ENCODE data around the gene ZNF628.

ZNF628 gene

GRCh38 chr19:55476100-55476775 is at the start of gene ZNF628:
TSS of gene ZNF628 (plus strand) at chr19:55476617. CDS start at chr19:55479911, 3,294 bp downstream.
- peak; percentile 98 for DNase-seq
- Mint-ChIP-seq H3K9me3 (no peaks in the 10 kb centered on the region), H3K27me3 (no peaks in the 10 kb centered on the region), H3K4me1 (peaks cover 33% of the 10 kb centered on the region), H3K27ac (peak within 1 kb of the TSS; percentile 94), H3K4me3 (peak within 1 kb of the TSS; percentile 90), H3K36me3 (ENCODE audit: low read depth) (no peaks in the 10 kb centered on the region)
- ATAC-seq = peak; percentile 93

- no peak for DNase-seq
- H3K36me3 Mint-ChIP-seq (ENCODE audit: low read depth) = no peaks in the 10 kb centered on the region
- H3K4me3 Mint-ChIP-seq = no peak overlapping the region
- peaks cover 2% of the 10 kb centered on the region for H3K4me1 Mint-ChIP-seq
- no peak for ATAC-seq
- H3K27me3 Mint-ChIP-seq = peaks cover 29% of the 10 kb centered on the region
- peaks cover 5% of the 10 kb centered on the region for H3K9me3 Mint-ChIP-seq
- H3K27ac Mint-ChIP-seq = no peak overlapping the region
Observed at GRCh38 chr19:55431183-55431582, 45.2 kb upstream of the ZNF628 start.

- Mint-ChIP-seq H3K9me3 (peaks cover 5% of the 10 kb centered on the region), H3K4me1 (peaks cover 2% of the 10 kb centered on the region), H3K36me3 (ENCODE audit: low read depth) (no peaks in the 10 kb centered on the region), H3K27me3 (peaks cover 39% of the 10 kb centered on the region), H3K4me3 (no peak overlapping the region), H3K27ac (no peak overlapping the region)
- DNase-seq (no peak), ATAC-seq (no peak)
Observed at GRCh38 chr19:55432241-55432959, 44.0 kb upstream of the ZNF628 start.

GRCh38 chr19:55433292-55433691 is 43.1 kb upstream of the ZNF628 start:
- no peak for DNase-seq
- ATAC-seq = no peak
- peaks cover 2% of the 10 kb centered on the region for H3K4me1 Mint-ChIP-seq
- H3K36me3 Mint-ChIP-seq (ENCODE audit: low read depth) = no peaks in the 10 kb centered on the region
- peaks cover 45% of the 10 kb centered on the region for H3K27me3 Mint-ChIP-seq
- H3K4me3 Mint-ChIP-seq = no peak overlapping the region
- no peak overlapping the region for H3K27ac Mint-ChIP-seq
- peaks cover 5% of the 10 kb centered on the region for H3K9me3 Mint-ChIP-seq

GRCh38 chr19:55434356-55434919 is 42.0 kb upstream of the ZNF628 start:
- no peaks in the 10 kb centered on the region for H3K36me3 Mint-ChIP-seq (ENCODE audit: low read depth)
- H3K27ac Mint-ChIP-seq = no peak overlapping the region
- ATAC-seq (no peak), DNase-seq (no peak)
- H3K4me1 Mint-ChIP-seq = peaks cover 1% of the 10 kb centered on the region
- no peak overlapping the region for H3K4me3 Mint-ChIP-seq
- H3K27me3 Mint-ChIP-seq = peaks cover 51% of the 10 kb centered on the region
- H3K9me3 Mint-ChIP-seq = peaks cover 5% of the 10 kb centered on the region

- ATAC-seq = no peak
- H3K27me3 Mint-ChIP-seq = peaks cover 53% of the 10 kb centered on the region
- no peaks in the 10 kb centered on the region for H3K36me3 Mint-ChIP-seq (ENCODE audit: low read depth)
- peaks cover 1% of the 10 kb centered on the region for H3K4me1 Mint-ChIP-seq
- DNase-seq = no peak
- H3K27ac Mint-ChIP-seq = no peak overlapping the region
- peaks cover 5% of the 10 kb centered on the region for H3K9me3 Mint-ChIP-seq
- no peak overlapping the region for H3K4me3 Mint-ChIP-seq
Observed at GRCh38 chr19:55435020-55435419, 41.4 kb upstream of the ZNF628 start.

- ATAC-seq (no peak), DNase-seq (no peak)
- Mint-ChIP-seq H3K4me1 (peaks cover 15% of the 10 kb centered on the region), H3K4me3 (no peak overlapping the region), H3K9me3 (no peaks in the 10 kb centered on the region), H3K36me3 (ENCODE audit: low read depth) (no peaks in the 10 kb centered on the region), H3K27me3 (peaks cover 57% of the 10 kb centered on the region), H3K27ac (no peak overlapping the region)
Observed at GRCh38 chr19:55436847-55437246, 39.6 kb upstream of the ZNF628 start.

- no peak overlapping the region for H3K27ac Mint-ChIP-seq
- peaks cover 56% of the 10 kb centered on the region for H3K27me3 Mint-ChIP-seq
- H3K36me3 Mint-ChIP-seq (ENCODE audit: low read depth) = no peaks in the 10 kb centered on the region
- H3K4me3 Mint-ChIP-seq = no peak overlapping the region
- ATAC-seq = no peak
- peak; percentile 42 for DNase-seq
- H3K9me3 Mint-ChIP-seq = no peaks in the 10 kb centered on the region
- peaks cover 15% of the 10 kb centered on the region for H3K4me1 Mint-ChIP-seq
Observed at GRCh38 chr19:55437410-55437809, 39.0 kb upstream of the ZNF628 start.

- ATAC-seq (no peak), DNase-seq (no peak)
- H3K4me1 Mint-ChIP-seq = peaks cover 15% of the 10 kb centered on the region
- no peaks in the 10 kb centered on the region for H3K9me3 Mint-ChIP-seq
- no peak overlapping the region for H3K27ac Mint-ChIP-seq
- no peak overlapping the region for H3K4me3 Mint-ChIP-seq
- no peaks in the 10 kb centered on the region for H3K36me3 Mint-ChIP-seq (ENCODE audit: low read depth)
- peaks cover 65% of the 10 kb centered on the region for H3K27me3 Mint-ChIP-seq
Observed at GRCh38 chr19:55439052-55439451, 37.4 kb upstream of the ZNF628 start.

- H3K36me3 Mint-ChIP-seq (ENCODE audit: low read depth) = no peaks in the 10 kb centered on the region
- H3K27ac Mint-ChIP-seq = peak overlapping the region; percentile 14
- DNase-seq (no peak), ATAC-seq (no peak)
- peaks cover 15% of the 10 kb centered on the region for H3K4me1 Mint-ChIP-seq
- H3K4me3 Mint-ChIP-seq = no peak overlapping the region
- peaks cover 79% of the 10 kb centered on the region for H3K27me3 Mint-ChIP-seq
- H3K9me3 Mint-ChIP-seq = no peaks in the 10 kb centered on the region
Observed at GRCh38 chr19:55440411-55441105, 35.9 kb upstream of the ZNF628 start.

GRCh38 chr19:55441319-55441691 is 35.1 kb upstream of the ZNF628 start:
- Mint-ChIP-seq H3K27me3 (peaks cover 85% of the 10 kb centered on the region), H3K4me1 (peaks cover 15% of the 10 kb centered on the region), H3K4me3 (peak overlapping the region; percentile 18), H3K27ac (no peak overlapping the region), H3K36me3 (ENCODE audit: low read depth) (no peaks in the 10 kb centered on the region), H3K9me3 (no peaks in the 10 kb centered on the region)
- ATAC-seq (no peak), DNase-seq (no peak)

GRCh38 chr19:55441692-55442321 is 34.6 kb upstream of the ZNF628 start:
- DNase-seq = no peak

GRCh38 chr19:55442372-55442961 is 34.0 kb upstream of the ZNF628 start:
- DNase-seq (no peak), ATAC-seq (no peak)
- Mint-ChIP-seq H3K9me3 (no peaks in the 10 kb centered on the region), H3K36me3 (ENCODE audit: low read depth) (no peaks in the 10 kb centered on the region), H3K4me1 (peaks cover 15% of the 10 kb centered on the region), H3K4me3 (no peak overlapping the region), H3K27me3 (peaks cover 74% of the 10 kb centered on the region), H3K27ac (no peak overlapping the region)

More at GRCh38 chr19:55441692-55442321, 34.6 kb upstream of the ZNF628 start:
- H3K27ac Mint-ChIP-seq = no peak overlapping the region
- no peaks in the 10 kb centered on the region for H3K9me3 Mint-ChIP-seq
- ATAC-seq = no peak
- peak overlapping the region; percentile 18 for H3K4me3 Mint-ChIP-seq
- no peaks in the 10 kb centered on the region for H3K36me3 Mint-ChIP-seq (ENCODE audit: low read depth)
- H3K27me3 Mint-ChIP-seq = peaks cover 80% of the 10 kb centered on the region
- H3K4me1 Mint-ChIP-seq = peaks cover 15% of the 10 kb centered on the region
